Measurements from ENCODE around the gene MTRF1L.

GRCh38 chr6:153047386-153047785, 44.9 kb upstream of the MTRF1L start:
- TF ChIP-seq CTCF (IDR thresholded peaks at IDR 0.05), result no peak
- no peak for TF ChIP-seq POLR2A (IDR thresholded peaks at IDR 0.05)
